HG02943 (cell line): ENCODE results near the gene HK2.
"Not testable (repeated sequence)": the region's sequence is repeated elsewhere in the genome, so short reads cannot be mapped to it uniquely, and the experiment has no call there.

Source experiments
- ATAC-seq: cut with Tn5 transposase; IDR thresholded peaks from one replicate; pipeline ENCODE4 v1.9.1; 2021; ENCODE audit warnings: mild to moderate bottlenecking, low read depth, moderate library complexity; ENCODE audit not compliant: unreplicated experiment

The HK2 gene

DNA sequence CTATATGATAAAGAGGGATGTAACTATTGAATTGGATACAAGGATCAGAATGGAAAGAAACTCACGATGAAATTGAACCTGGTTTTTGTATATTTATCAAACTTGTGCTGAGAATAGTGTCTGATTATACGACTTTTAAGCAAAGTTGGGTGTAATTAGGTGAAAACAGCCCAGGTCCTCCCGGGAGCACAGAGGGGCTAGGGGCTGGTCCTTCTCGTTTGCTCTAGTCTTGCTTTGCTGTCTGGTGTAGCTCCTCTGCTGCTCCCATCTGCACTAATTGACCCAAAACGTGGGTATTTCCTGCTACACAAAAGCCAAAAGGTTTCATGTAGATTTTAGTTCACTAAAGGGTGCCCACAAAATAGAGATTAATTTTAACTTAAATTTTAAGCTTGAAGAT lies 58.7 kb downstream of the HK2 start:
- no peak for ATAC-seq

DNA sequence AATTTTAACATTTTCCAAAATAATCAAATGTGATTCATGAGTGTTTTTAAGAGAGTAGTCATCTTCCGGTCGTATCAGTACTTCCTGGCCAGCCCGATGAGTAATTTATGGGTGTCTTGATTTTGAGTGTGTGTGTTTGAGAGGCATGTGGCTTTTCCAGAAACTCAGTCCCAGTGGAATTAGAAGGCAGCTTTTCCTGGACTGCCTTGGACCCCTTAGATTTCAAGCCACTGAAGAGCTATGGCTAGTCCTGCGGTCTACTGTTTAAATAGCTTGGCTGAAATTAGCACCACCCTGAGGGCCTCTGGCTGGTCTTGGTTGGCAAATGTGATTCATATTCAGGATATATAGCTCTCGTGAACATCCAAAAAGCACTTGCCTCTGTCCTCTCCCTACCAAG lies 59.4 kb downstream of the HK2 start:
- no peak for ATAC-seq

DNA sequence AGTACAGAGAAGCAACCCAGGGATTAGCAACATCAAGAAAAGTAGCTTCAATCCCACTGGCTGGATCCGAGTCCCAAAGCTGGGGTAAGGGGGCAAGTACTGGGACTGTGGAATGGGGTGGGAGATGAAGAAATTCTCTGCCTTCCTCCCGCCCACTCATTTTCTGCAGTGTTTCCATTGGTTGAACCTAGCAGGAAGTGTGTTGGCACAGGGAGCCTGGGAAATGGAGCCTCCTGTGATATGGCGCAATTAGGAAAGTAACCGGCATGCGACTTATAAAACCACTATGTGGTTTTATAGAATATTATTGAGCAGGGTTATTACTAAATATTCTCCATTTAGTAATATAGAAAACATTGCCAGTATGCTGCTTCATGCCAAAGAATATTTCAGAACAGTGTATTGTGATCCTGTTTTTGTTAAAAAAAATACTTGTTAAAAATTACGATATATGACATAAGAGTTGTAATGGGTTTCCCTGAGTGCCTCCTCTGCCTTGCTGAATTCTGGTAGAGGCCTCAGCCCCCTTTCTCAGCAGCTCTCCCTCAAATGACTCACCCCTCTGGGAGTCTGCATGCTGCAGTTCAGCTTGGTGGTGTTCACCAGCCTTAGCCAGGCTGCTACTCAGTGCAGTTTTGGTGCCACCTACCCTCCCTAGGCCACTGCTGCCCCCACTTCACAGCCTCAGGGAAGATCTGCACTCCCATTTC lies 60.5 kb downstream of the HK2 start:
- ATAC-seq, result no peak

DNA sequence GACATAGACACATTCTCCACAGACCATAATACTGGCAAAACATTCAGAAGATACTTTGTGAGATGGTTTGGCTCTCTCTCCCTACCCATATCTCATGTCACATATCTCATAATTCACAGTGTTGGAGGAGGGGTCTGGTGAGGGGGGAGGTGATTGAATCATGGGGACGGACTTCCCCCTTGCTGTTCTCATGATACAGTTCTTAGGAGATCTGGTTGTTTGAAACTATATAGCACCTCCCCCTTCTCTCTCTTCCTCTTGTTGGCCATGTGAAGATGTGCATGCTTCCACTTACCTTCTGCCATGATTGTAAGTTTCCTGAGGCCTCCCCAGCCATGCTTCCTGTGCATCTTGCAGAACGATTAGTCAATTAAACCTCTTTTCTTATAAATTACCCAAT lies 61.1 kb downstream of the HK2 start:
- no peak for ATAC-seq

DNA sequence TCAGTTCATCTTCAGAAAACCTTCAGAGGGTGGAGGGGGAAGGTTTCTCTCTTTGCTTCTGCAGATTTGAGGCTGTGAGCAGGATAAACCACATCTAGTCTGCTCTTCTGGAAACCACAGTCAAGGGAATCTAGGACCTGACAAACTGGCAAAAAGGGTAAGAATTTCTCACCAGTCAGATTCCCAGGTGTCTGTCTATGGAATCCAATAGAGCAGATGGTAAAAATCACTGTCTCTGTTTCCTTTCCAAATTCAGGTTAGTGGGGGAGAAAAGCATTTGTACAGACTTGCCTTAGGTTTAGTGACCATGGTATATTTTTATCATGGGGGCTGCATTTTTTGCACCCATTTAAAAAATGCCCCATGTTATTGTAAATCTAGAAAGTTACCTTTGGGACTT lies 62.3 kb downstream of the HK2 start:
- ATAC-seq, result no peak

DNA sequence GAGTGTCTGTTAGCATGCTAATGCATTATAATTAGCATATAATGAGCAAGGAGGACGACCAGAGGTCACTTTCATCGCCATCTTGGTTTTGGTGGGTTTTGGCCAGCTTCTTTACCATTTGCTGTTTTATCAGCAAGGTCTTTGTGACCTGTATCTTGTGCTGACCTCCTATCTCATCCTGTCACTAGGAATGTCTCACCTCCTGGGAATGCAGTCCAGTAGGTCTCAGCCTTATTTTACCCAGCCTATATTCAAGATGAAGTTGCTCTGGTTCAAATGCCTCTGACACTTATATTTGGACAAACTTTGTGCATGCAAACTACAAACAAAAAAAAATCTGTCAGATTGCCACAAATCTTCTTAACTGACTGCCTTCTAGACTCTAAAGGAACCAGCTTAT lies 66.3 kb downstream of the HK2 start:
- not testable (repeated sequence) for ATAC-seq

DNA sequence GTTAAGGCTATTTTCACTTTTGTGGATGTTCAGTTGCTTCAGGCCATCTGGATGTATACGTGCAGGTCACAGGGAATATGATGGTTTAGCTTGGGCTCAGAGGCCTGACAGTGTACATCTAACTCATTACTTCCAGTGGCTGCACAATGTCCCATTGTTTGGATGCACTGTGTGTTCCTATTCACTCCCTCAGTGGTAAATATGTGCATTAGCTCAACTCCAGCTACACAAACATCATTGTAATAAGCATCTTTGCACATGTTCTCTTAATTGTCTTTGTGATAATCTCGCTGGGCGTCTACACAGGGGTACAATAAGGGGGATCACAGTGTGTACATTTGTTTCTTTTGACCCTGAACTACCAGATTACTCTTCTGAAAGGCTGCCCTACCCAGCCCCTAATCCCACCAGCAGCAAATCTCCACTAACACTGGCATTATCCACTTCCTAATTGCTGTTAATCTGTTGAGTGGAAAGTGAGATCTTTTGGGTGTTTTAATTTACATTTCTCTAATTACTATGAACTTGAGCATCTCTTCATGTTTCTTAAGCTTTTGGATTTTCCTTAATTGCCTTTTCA lies 68.4 kb downstream of the HK2 start:
- ATAC-seq, result no peak

DNA sequence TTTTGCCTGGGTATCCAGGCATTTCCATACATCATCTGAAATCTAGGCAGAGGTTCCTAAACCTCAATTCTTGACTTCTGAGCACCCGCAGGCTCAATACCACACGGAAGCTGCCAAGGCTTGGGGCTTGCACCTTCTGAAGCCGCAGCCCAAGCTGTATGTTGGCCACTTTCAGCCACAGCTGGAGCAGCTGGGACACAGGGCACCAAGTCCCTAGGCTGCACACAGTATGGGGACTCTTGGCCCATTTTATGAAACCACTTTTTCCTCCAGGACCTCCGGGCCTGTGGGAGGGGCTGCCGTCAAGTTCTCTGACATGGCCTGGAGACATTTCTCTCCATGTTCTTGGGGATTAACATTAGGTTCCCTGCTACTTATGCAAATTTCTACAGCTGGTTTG lies 72.5 kb downstream of the HK2 start:
- no peak for ATAC-seq

DNA sequence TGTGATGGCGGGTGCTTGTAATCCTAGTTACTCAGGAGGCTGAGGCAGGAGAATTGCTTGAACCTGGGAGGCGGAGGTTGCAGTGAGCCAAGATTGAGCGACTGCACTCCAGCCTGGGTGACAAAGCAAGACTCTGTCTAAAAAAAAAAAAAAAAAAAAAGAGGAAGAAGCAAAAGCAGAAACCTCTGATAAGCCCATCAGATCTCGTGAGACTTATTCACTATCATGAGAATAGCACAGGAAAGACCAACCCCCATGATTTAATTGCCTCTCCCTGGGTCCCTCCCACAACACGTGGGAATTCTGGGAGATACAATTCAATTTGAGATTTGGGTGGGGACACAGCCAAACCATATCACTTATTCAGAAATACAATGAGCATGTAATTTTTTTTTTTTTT lies 73.6 kb downstream of the HK2 start:
- ATAC-seq, result not testable (repeated sequence)

DNA sequence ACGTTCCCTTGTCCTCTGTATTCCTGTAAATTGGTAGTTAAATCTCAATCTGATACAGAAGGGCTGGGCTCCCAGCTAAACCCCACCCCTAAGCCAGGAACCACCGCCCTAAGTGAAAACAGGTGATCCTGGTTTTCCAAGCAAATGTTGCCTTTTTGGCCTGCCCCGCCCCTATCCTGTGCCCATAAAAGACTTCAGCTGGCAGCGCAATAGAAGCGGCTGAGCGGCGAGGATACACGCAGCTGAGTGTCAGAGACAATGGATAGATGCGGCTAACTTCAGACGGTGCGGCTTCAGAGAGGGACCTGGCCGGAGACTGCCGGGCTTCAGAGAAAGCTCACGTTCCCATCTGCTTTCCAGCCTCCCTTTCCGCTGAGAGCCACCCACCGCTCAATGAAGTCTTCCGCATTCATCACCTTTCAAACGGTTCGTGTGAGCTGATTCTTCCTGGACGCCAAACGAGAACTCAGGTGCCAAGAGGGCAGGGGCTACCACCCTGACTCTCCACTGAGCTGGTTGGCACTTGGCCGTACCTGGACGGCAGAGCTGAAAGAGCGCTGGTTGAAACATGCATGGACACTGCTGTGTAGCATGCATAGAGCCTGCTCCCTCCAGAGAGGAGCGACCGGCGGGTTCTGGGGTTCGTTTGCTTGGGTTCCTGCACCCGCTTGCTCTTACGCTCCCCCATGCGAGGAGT lies 75.0 kb downstream of the HK2 start:
- ATAC-seq, result no peak

DNA sequence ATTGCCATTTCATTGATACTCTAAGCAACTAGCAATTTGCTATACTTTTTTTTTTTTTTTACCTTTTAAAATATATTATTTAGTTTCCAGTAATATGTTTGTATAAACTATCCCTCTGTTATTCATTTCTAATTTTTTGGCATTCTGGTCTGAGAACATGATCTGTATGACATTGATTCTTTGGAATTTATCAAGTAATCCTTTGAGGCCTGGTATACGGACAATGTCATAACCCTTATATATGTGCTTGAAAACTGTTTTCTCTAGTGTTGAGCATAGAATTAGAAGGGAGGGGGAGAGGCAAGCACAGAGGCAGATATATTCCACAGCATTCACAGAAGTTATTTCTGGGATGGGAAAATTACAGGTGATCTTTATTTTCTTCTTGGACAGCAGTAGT lies 76.3 kb downstream of the HK2 start:
- ATAC-seq, result no peak

DNA sequence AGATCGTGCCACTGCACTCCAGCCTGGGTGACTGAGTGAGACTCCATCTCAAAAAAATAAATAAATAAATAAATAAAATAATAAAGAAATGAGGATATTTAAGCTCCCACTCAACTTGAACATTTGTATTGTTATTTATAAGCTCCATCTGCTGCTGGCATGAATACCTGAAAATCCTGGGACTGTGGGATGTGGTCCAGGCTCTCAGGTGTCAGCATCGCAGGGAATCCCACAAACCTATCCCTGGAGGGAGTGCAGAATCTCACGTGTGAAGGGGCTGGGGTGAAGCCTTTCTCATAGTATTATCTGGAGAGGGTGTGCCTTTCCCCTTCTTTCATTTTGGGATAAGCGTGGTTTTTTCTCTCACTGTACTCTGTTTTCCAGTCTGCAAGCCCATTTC lies 77.1 kb downstream of the HK2 start:
- no peak for ATAC-seq

DNA sequence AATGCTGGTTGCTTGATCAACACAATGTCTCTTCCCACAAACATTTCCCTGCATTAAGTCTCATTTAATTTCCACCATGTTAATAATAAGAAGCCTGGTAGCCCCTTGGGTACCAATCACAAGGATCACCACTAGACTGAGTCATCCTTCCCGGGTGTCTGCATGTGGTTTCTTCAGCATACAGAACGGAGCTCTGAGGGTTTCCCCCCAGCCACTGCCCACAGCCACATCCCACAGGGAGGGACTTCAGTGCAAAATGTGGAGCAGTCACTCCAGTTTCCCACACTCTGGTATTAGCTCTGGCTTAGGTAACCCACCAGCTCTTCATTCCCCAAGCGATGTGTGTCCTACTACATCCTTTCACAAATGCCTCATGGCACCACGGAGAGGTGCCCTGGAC lies 81.8 kb downstream of the HK2 start:
- no peak for ATAC-seq

DNA sequence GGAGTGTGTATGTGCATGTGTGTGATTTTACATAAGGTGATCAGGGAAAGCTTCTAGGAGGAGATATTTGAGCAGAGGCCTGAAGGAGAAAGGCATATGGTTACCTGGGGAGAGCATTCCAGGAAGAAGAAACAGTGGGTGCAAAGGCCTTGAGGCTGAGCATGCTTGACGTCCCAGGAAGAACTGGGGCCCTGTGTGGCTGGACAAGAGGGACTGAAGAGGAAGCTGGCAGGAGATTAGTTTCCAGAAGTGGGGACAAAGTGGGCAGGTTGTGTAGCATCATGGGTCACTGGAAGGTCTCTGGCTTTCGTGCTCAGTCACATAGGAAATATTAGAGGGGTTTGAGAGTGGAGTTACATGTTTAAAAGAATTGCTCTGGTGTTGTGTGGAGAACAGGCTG lies 82.5 kb downstream of the HK2 start:
- ATAC-seq, result no peak

DNA sequence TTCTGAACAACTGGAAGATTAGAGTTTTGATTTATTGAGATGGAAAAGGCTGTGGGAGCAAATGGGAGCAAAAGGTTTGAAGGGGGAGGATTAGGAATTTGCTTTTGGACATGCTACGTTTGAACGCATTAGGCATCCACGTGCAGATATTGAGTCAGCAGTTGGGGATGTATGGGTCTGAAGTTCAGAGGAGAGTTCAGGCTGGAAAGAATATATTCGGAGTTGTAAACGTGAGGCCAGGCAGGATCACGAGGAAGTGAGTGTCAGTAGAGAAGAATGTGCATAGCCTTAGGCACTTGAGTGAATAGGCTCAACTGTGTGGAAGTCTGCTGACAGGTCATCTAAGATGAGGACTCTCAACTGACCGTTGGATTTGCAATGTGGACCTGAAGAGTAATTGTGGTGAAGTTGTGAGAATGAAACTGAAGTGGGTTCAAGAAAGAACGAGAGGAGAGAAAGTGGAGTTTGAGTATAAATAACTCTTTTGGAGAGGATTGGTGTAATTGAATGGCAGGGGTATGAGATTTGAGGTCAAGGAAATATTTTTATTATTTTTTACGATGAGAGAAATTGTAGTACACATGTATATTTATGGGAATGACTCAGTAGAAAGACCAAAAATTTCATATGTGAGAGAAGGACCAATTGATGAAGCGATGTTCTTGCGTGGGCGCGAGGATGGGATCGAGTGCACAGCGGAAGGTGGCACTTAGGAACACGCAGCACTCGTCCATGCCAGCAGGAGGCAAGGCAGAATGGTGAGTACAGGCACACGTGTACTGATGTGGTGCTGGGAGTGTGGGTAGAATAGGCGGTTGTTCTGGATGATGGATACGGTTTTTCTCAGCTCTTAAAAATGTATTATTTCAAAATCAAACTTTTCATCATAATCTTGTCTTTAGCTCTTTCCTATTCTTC lies 84.0 kb downstream of the HK2 start:
- no peak for ATAC-seq

DNA sequence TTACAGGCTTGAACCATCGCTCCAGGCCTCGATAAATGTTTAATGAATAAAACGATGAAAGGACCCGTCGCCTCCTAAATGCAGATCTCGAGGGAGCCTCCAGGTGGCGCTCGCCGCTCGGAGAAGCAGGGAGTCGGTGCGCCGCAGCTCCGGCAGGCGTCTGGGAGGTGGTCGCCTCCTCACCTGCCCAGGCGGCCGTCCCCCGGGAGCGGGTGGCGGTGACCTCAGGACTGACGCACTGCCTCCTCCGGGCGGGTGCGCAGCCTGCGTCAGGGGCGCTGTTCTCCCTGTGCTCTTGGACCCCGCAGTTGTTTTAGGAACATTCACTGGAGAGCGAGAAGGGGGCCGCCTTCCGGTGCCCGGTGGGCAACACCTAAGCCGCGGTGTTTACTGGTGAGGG lies 85.9 kb downstream of the HK2 start:
- ATAC-seq, result no peak

DNA sequence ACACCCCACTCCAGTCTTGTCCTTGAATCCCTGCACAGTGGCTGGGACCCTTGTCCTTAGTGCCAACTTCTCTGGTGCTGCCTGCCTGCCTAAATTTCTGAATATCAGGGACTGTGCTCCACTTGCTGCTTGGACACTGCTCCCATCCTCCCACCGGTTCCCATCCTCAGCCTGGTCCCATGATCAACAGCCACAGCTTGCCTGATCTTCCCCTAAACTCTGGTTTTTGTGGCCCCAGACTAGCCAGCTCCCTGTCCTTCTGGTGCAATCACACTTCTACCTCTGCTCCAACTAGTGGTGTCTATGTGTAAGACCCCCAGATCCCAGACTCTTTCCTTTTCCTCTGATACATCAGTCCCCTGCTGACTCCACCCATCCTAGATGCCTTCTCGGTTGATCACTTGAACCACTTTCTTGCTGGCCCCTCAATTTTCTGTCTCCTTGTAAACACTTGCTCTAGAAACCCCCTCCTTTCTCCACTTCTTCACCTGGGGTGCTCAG lies 87.4 kb downstream of the HK2 start:
- no peak for ATAC-seq

DNA sequence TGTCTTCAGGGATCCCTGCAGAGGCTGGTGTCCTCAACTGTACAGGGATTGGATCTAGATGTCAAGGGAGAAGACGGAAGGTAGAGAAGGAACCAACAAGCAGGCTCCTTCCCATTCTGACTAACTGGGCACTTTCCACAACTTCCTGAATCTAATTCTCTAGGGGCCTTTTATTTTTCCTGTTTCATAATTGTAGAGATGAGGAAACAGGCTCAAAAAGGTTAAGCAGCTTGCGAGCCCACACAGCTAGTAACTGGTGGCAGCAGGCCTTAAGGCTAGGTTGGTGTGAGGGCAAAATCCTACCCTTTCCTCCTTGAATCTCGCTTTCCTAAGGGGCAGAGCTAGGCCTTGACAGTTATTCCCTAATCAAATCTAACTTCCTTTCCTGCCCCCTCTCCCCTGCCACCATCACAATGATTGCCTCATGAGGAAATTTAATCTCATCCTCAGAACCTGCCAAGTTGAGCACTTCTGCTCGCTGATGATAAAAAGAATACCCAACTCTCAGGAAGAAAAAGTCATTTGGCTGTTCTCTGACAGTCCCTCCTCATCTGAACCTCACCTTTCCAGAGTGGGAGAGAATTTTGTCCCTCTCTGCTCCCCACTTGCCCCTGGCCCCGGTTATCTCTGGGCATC lies 88.8 kb downstream of the HK2 start:
- ATAC-seq, result no peak

DNA sequence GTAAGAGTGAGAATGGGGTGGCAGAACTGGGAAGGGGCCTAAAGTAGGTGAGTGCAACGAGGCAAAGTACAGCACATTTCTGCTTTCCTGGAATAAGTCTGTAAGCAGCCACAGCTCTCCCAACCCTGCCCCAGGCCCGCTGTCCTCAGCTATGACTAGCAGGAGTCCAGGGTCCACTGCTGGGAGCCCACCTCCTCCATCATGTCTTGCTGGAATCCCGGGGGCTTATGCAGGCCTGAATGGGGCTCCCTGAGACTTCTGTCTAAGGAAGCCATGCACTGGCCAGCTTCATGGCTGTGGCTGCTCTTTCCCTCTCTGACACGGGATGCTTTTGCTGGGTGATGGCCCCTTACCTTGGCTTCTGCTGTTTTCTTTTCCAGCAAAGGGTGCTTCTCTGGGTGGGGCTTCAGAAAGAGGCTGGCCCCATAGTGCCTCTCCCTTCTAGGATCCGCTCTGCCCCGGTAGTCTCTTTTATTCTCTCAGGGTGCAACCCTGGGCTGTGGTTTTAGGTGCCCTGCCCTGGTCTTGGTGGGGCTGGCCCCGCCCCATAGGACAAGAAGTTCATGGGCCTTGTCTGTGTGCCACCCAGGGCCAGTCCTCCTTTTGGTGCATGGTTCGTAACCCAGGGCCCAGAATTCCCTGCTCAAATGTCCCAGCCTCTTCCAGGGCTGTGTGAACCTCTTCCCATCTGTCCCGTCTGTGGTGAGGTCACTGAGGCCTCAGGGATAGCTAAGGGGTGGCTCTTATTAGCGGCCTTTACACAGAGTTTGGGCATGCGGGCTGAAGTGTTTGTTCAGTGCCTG lies 90.7 kb downstream of the HK2 start:
- ATAC-seq, result no peak

DNA sequence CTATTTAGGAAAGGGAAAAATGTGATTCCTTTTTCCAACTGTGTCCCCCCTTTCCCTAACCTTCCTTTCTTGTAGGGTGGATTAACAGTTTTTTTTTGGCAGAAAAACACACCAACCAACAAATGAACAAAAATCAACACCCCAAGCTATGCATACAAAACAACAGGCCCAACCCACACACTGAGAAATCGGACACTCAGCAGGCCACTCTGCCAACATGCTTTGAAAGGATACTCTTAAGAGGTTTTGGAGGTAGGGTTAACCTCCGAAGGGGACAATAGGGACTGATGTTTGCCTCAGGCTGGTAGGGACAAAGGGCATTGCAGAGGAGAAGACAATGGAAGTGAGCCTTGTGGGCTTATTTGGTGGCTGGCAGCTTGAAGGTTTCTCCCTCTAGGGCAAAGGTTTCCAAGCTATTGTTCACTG lies 91.4 kb downstream of the HK2 start:
- no peak for ATAC-seq
